Natural killer cell (primary cell): ENCODE measurements around the gene FAAP100. TPM values are rescaled to one million over a fixed set of nuclear protein-coding genes. Genes with fewer than 3 reads are reported as not detected.

ENCODE experiments used
- ATAC-seq, 3 donors: fragments of 150-1000 bp in 2 of 3; fragments of 200-7000 bp in 1 of 3; cut with Tn5 transposase; 1 replicate in 1 of 3; 2 replicates in 2 of 3; pipeline ENCODE4 v1.10.0; 2021; ENCODE audit warnings: mild to moderate bottlenecking in 2 of 3, moderate library complexity in 2 of 3
- DNase-seq, 2 donors: peaks; one replicate each; pipeline versions ENCODE4 v3.0.0 to v3.0.0-alpha.2; 2013 to 2021; ENCODE audit warnings: mixed read lengths in 1 of 2
- H3K27ac ChIP-seq: one replicate; pipeline ENCODE4 v1.5.1; 2013; ENCODE audit warnings: mild to moderate bottlenecking, low read length
- H3K27me3 ChIP-seq: one replicate; pipeline ENCODE4 v1.6.1; 2013; ENCODE audit warnings: low read length; ENCODE audit not compliant: control insufficient read depth, insufficient read depth
- H3K36me3 ChIP-seq: one replicate; pipeline ENCODE4 v1.6.1; 2013; ENCODE audit warnings: low read length; ENCODE audit not compliant: control insufficient read depth, insufficient read depth
- H3K4me1 ChIP-seq: one replicate; pipeline ENCODE4 v1.6.1; 2013; ENCODE audit warnings: low read length; ENCODE audit not compliant: control insufficient read depth, insufficient read depth
- H3K4me3 ChIP-seq: one replicate; pipeline ENCODE4 v1.5.1; 2013; ENCODE audit warnings: low read length
- H3K9me3 ChIP-seq: one replicate; pipeline ENCODE4 v1.6.1; 2013; ENCODE audit warnings: low read length; ENCODE audit not compliant: control insufficient read depth, insufficient read depth
- H3K27ac Mint-ChIP-seq, 2 donors: one replicate each; pipeline ENCODE4 v1.8.0; 2022; ENCODE audit warnings: mild to moderate bottlenecking in 2 of 2, mixed read lengths in 2 of 2, moderate library complexity in 1 of 2
- H3K27me3 Mint-ChIP-seq, 2 donors: one replicate each; pipeline ENCODE4 v1.8.0; 2022; ENCODE audit warnings: low read depth in 2 of 2, mixed read lengths in 2 of 2
- H3K36me3 Mint-ChIP-seq: one replicate; pipeline ENCODE4 v1.8.0; 2022; ENCODE audit warnings: mixed read lengths
- H3K4me1 Mint-ChIP-seq, 2 donors: one replicate each; pipeline ENCODE4 v1.8.0; 2022; ENCODE audit warnings: mixed read lengths in 2 of 2
- H3K4me3 Mint-ChIP-seq: one replicate; pipeline ENCODE4 v1.8.0; 2022; ENCODE audit warnings: mild to moderate bottlenecking, moderate library complexity, mixed read lengths
- H3K9me3 Mint-ChIP-seq, 2 donors: one replicate each; pipeline ENCODE4 v1.8.0; 2022; ENCODE audit warnings: mixed read lengths in 2 of 2
- WGBS: methylation state at CpG from one replicate; pipeline ENCODE4 v1.1.7; 2013; ENCODE audit warnings: missing lambda C conversion rate; ENCODE audit not compliant: insufficient coverage; 5-methylcytosine and 5-hydroxymethylcytosine counted together
- intact Hi-C: fragments of 100-400 bp; cut with micrococcal nuclease; formaldehyde crosslinking; loops from one replicate; pipeline ENCODE4 v1.14.2; 2022
- total RNA-seq, 4 donors: library from RNA; stranded (reverse); fragments of 120-200 nt in 1 of 4; gene quantifications; one replicate each; pipeline versions ENCODE4 v1.2.3 to v1.2.4, GENCODE V29; 2013 to 2022
- TF ChIP-seq, protein P1 (sequence below): fragments of 200-600 bp; IDR thresholded peaks from one replicate; pipeline ENCODE4 v1.8.0; 2022; ENCODE audit warnings: antibody characterized with exemption

Gene FAAP100
- total RNA-seq, 3 donors from 2014 or later (not counting 1 experiment from before 2014, with no cell fraction given): 31.8 to 34.5 (median 33.1) TPM

- no peak overlapping the region for H3K27ac ChIP-seq
- 94% methylated on average over 10 of the region's 11 CpGs for WGBS
- no peak overlapping the region for H3K4me3 ChIP-seq
- no peaks in the 10 kb centered on the region for H3K9me3 Mint-ChIP-seq
- no peaks in the 10 kb centered on the region for H3K36me3 Mint-ChIP-seq
- no peaks in the 10 kb centered on the region for H3K27me3 ChIP-seq
- no peaks in the 10 kb centered on the region for H3K9me3 ChIP-seq
- DNase-seq (no peak), ATAC-seq (no peak)
- intact Hi-C loops: no loop called here
- H3K27ac Mint-ChIP-seq: no peak overlapping the region
- H3K4me3 Mint-ChIP-seq: no peak overlapping the region
- TF ChIP-seq, protein P1, sequence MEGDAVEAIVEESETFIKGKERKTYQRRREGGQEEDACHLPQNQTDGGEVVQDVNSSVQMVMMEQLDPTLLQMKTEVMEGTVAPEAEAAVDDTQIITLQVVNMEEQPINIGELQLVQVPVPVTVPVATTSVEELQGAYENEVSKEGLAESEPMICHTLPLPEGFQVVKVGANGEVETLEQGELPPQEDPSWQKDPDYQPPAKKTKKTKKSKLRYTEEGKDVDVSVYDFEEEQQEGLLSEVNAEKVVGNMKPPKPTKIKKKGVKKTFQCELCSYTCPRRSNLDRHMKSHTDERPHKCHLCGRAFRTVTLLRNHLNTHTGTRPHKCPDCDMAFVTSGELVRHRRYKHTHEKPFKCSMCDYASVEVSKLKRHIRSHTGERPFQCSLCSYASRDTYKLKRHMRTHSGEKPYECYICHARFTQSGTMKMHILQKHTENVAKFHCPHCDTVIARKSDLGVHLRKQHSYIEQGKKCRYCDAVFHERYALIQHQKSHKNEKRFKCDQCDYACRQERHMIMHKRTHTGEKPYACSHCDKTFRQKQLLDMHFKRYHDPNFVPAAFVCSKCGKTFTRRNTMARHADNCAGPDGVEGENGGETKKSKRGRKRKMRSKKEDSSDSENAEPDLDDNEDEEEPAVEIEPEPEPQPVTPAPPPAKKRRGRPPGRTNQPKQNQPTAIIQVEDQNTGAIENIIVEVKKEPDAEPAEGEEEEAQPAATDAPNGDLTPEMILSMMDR: no peak
- peaks cover 66% of the 10 kb centered on the region for H3K36me3 ChIP-seq
- H3K4me1 ChIP-seq: no peaks in the 10 kb centered on the region
- peaks cover 0 to 3% of the 10 kb centered on the region in 2 donors for H3K4me1 Mint-ChIP-seq
- no peaks in the 10 kb centered on the region for H3K27me3 Mint-ChIP-seq
These were observed 41.1 kb upstream of the FAAP100 start for GRCh38 chr17:81593105-81593871.

- Mint-ChIP-seq H3K36me3 (peaks cover 7% of the 10 kb centered on the region), H3K27me3 (no peaks in the 10 kb centered on the region), H3K4me3 (no peak overlapping the region), H3K9me3 (no peaks in the 10 kb centered on the region), H3K4me1 (no peaks in the 10 kb centered on the region), H3K27ac (no peak overlapping the region)
- H3K27me3 ChIP-seq: no peaks in the 10 kb centered on the region
- intact Hi-C loops: no loop called here
- no peaks in the 10 kb centered on the region for H3K4me1 ChIP-seq
- no peaks in the 10 kb centered on the region for H3K9me3 ChIP-seq
- no peak overlapping the region for H3K27ac ChIP-seq
- ATAC-seq (no peak), DNase-seq (no peak)
- no peak overlapping the region for H3K4me3 ChIP-seq
- H3K36me3 ChIP-seq: peaks cover 65% of the 10 kb centered on the region
- TF ChIP-seq, protein P1: no peak
- 97% methylated on average over 14 of the region's 14 CpGs for WGBS
These were observed 39.8 kb upstream of the FAAP100 start for GRCh38 chr17:81591971-81592370.

DNA sequence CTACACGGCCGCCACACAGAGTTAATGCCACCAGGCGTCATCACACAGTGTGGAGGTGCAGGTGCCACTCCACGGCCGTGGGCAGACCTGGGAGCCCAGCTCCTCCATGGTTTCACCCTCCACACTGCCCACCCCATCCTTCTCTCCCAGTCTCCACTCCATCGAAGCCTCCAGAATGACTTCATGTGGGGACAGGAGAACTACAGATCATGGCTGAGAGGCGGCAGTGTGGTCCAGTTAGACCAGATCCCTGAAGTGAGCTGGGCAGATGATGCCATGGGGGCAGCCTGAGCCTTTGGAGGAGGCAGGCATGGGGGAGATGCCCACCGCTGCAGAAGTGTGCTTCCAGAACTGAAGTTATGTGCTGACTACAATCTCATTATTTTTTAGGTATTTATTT is 38.0 kb upstream of the FAAP100 start:
- no peaks in the 10 kb centered on the region for H3K4me1 Mint-ChIP-seq

More for the DNA sequence above, 38.0 kb upstream of the FAAP100 start:
- H3K27me3 Mint-ChIP-seq: no peaks in the 10 kb centered on the region
- no peaks in the 10 kb centered on the region for H3K9me3 Mint-ChIP-seq
- H3K4me3 Mint-ChIP-seq: no peak overlapping the region
- intact Hi-C loops: no loop called here
- no peak for ATAC-seq
- H3K4me3 ChIP-seq: no peak overlapping the region
- H3K36me3 ChIP-seq: peaks cover 68% of the 10 kb centered on the region
- H3K27ac ChIP-seq: no peak overlapping the region
- no peak overlapping the region for H3K27ac Mint-ChIP-seq
- no peak for DNase-seq
- WGBS: 97% methylated on average over 8 of the region's 8 CpGs
- H3K9me3 ChIP-seq: no peaks in the 10 kb centered on the region
- no peaks in the 10 kb centered on the region for H3K4me1 ChIP-seq
- H3K27me3 ChIP-seq: no peaks in the 10 kb centered on the region
- TF ChIP-seq, protein P1: no peak
- peaks cover 7% of the 10 kb centered on the region for H3K36me3 Mint-ChIP-seq
